Smooth muscle cell (in vitro differentiated cells): ENCODE data around the gene DLD. TPM values are rescaled to one million over a fixed set of nuclear protein-coding genes. Genes with fewer than 3 reads are reported as not detected.

Experiments used
- DNase-seq: peaks from one replicate; lab custom pipeline; 2025; ENCODE audit not compliant: unreplicated experiment; lab: John Stamatoyannopoulos, UW
- H2AFZ ChIP-seq: fragments of 200-600 bp; sonication (generic); 2 replicates; pipeline ENCODE4 v1.6.0; 2016; ENCODE audit warnings: antibody characterized with exemption, low read depth, mild to moderate bottlenecking
- H3F3A ChIP-seq: fragments of 200-600 bp; sonication (generic); 2 replicates; pipeline ENCODE4 v1.6.0; 2017; ENCODE audit warnings: antibody characterized with exemption, low read depth
- H3K27ac ChIP-seq: fragments of 200-600 bp; sonication (generic); 2 replicates; pipeline ENCODE4 v1.5.1; 2016; ENCODE audit warnings: low read depth, mild to moderate bottlenecking
- H3K27me3 ChIP-seq: fragments of 200-600 bp; sonication (generic); 2 replicates; pipeline ENCODE4 v1.6.1; 2016; ENCODE audit warnings: low read depth, mild to moderate bottlenecking
- H3K36me3 ChIP-seq: fragments of 200-600 bp; sonication (generic); 2 replicates; pipeline ENCODE4 v1.5.1; 2016; ENCODE audit warnings: low read depth
- H3K4me1 ChIP-seq: fragments of 200-600 bp; sonication (generic); 2 replicates; pipeline ENCODE4 v1.5.1; 2016; ENCODE audit warnings: low read depth
- H3K4me2 ChIP-seq: fragments of 200-600 bp; sonication (generic); 2 replicates; pipeline ENCODE4 v1.6.0; 2016; ENCODE audit warnings: mild to moderate bottlenecking
- H3K4me3 ChIP-seq: fragments of 200-600 bp; sonication (generic); 2 replicates; pipeline ENCODE4 v1.5.1; 2016; ENCODE audit warnings: mild to moderate bottlenecking
- H3K79me2 ChIP-seq: fragments of 200-600 bp; sonication (generic); 2 replicates; pipeline ENCODE4 v1.6.0; 2016; ENCODE audit warnings: low read depth, mild to moderate bottlenecking
- H3K9ac ChIP-seq: fragments of 200-600 bp; sonication (generic); 2 replicates; pipeline ENCODE4 v1.6.0; 2016; ENCODE audit warnings: low read depth
- H3K9me3 ChIP-seq: fragments of 200-600 bp; sonication (generic); replicated peaks from 2 replicates; pipeline ENCODE4 v1.5.1; 2016; ENCODE audit warnings: low read depth
- H4K20me1 ChIP-seq: fragments of 200-600 bp; sonication (generic); 2 replicates; pipeline ENCODE4 v1.6.0; 2016; ENCODE audit warnings: low read depth
- WGBS: methylation state at CpG from one replicate; pipeline ENCODE4 v1.1.7; 2016; ENCODE audit warnings: low lambda C conversion rate; 5-methylcytosine and 5-hydroxymethylcytosine counted together
- polyA plus RNA-seq: library from polyadenylated mRNA; unstranded; fragments of >200 nt; fragmentation: Nextera tagmentation; extraction: Ambion mirVana; gene quantifications from 2 replicates; pipeline ENCODE4 v1.2.1, GENCODE V29; 2016
- total RNA-seq: library from RNA; depleted of rRNA; stranded (reverse); fragments of >200 nt; gene quantifications from 2 replicates; pipeline ENCODE4 v1.2.3, GENCODE V29; 2014
- TF ChIP-seq, protein P1 (sequence below): fragments of 200-600 bp; sonication (generic); IDR thresholded peaks from 2 replicates; pipeline ENCODE4 v1.5.1; 2017; ENCODE audit warnings: borderline replicate concordance, mild to moderate bottlenecking, antibody characterized with exemption; ENCODE audit not compliant: insufficient read depth, poor library complexity, severe bottlenecking

DLD gene
- total and polyA plus RNA-seq, 2 experiments from 2014 or later = 71.4 to 165 TPM

DNA sequence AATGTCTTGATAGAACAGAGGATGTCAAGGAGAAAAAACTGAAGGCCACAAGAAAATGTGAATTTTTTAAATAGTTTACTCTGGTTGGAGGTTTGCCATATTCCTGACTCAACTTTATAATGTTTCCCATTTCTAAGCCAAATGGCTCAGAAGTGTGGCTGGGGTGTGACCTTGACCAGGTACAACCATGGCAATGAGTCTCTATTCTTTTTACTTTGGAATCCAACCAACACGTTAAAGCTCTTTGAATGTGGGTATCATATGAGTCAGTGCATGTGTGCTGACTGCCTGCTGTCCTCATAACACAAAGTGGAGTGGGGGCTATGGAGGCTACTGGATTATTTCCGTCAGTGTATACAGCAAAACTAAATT lies 33.5 kb upstream of the DLD start:
- H3K9me3 ChIP-seq = no peaks in the 10 kb centered on the region
- no peaks in the 10 kb centered on the region for H4K20me1 ChIP-seq
- H3F3A ChIP-seq = no peaks in the 10 kb centered on the region
- H3K36me3 ChIP-seq = no peaks in the 10 kb centered on the region
- no peak for DNase-seq
- H3K27ac ChIP-seq = no peak overlapping the region
- no peaks in the 10 kb centered on the region for H3K79me2 ChIP-seq
- no peaks in the 10 kb centered on the region for H3K4me1 ChIP-seq
- TF ChIP-seq, protein P1, sequence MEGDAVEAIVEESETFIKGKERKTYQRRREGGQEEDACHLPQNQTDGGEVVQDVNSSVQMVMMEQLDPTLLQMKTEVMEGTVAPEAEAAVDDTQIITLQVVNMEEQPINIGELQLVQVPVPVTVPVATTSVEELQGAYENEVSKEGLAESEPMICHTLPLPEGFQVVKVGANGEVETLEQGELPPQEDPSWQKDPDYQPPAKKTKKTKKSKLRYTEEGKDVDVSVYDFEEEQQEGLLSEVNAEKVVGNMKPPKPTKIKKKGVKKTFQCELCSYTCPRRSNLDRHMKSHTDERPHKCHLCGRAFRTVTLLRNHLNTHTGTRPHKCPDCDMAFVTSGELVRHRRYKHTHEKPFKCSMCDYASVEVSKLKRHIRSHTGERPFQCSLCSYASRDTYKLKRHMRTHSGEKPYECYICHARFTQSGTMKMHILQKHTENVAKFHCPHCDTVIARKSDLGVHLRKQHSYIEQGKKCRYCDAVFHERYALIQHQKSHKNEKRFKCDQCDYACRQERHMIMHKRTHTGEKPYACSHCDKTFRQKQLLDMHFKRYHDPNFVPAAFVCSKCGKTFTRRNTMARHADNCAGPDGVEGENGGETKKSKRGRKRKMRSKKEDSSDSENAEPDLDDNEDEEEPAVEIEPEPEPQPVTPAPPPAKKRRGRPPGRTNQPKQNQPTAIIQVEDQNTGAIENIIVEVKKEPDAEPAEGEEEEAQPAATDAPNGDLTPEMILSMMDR = no peak
- H3K4me2 ChIP-seq = no peak overlapping the region
- WGBS = 80% methylated on average over 2 of the region's 2 CpGs
- no peak overlapping the region for H2AFZ ChIP-seq
- H3K4me3 ChIP-seq = no peak overlapping the region
- peaks cover 4% of the 10 kb centered on the region for H3K27me3 ChIP-seq
- H3K9ac ChIP-seq = no peak overlapping the region

DNA sequence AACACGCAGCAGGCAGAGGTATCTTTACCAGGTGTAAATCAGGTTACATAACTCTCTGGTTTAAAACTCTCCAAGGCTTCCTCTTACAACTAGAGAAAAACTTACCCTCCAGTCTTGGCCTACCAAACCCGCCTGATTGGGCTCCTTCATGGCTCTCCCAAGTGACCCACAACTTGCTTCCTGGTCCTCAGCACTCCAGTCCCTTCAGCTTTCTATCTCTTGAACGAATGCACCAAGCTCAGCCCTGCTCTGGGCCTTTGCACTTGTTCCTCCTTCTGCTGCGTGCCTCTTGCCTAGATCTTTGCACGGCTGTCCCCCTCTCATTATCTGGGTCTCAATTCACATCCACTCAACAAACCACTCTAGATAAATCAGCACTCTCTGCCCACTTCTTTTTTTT lies 32.7 kb upstream of the DLD start:
- Histone ChIP-seq H3K4me1 (no peaks in the 10 kb centered on the region), H3K9ac (no peak overlapping the region), H3K4me2 (no peak overlapping the region), H3K27me3 (peaks cover 4% of the 10 kb centered on the region), H3K9me3 (no peaks in the 10 kb centered on the region), H4K20me1 (no peaks in the 10 kb centered on the region), H3F3A (no peaks in the 10 kb centered on the region), H3K79me2 (no peaks in the 10 kb centered on the region), H3K27ac (no peak overlapping the region), H3K4me3 (no peak overlapping the region), H3K36me3 (no peaks in the 10 kb centered on the region), H2AFZ (no peak overlapping the region)
- WGBS = 88% methylated on average over 5 of the region's 5 CpGs
- no peak for DNase-seq
- TF ChIP-seq, protein P1 = no peak

DNA sequence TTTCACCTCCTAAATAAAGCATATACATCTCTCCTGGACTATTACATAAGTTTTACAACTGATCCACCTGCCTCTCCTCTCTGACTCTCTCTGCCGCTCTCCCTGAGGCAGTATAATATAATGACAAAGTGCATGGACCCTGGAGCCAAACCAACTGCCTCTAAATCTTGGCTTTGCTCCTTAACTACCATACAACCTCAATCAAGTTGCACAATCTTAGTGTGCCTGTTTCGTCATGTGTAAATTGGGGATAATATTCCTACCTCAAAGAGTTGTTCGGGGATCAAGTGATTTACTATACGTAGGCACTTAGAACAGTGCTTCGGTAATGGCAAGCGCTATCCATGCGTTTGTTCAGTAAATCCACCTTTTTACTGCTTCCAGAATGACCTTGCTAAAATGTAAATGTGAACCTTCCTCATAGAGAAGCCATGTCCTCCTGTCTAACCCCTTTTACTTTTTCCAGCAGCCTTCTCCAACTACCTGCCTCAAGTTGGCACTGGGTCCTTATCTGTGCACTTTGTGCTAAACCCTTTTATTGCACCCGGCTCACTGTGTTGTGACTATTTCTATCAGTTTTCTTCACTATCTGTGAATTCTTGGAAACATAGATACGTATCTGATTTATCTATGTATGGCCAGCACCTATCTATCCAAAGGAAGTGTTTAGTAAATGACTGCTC lies 30.6 kb upstream of the DLD start:
- no peak overlapping the region for H3K4me2 ChIP-seq
- no peaks in the 10 kb centered on the region for H3K36me3 ChIP-seq
- peaks cover 4% of the 10 kb centered on the region for H3K27me3 ChIP-seq
- H3K27ac ChIP-seq = no peak overlapping the region
- H3K9ac ChIP-seq = no peak overlapping the region
- TF ChIP-seq, protein P1 = no peak
- no peaks in the 10 kb centered on the region for H3K9me3 ChIP-seq
- no peaks in the 10 kb centered on the region for H3K4me1 ChIP-seq
- no peak overlapping the region for H3K4me3 ChIP-seq
- H3F3A ChIP-seq = no peaks in the 10 kb centered on the region
- no peaks in the 10 kb centered on the region for H3K79me2 ChIP-seq
- no peak overlapping the region for H2AFZ ChIP-seq
- WGBS = 91% methylated on average over 9 of the region's 9 CpGs
- DNase-seq = no peak
- no peaks in the 10 kb centered on the region for H4K20me1 ChIP-seq
